Measurements from ENCODE around the gene INPP4B.

INPP4B gene

GRCh38 chr4:142386449-142386848, 459.7 kb downstream of the INPP4B start:
- H3K4me3 Mint-ChIP-seq: no peak overlapping the region

GRCh38 chr4:142383800-142384470, 462.2 kb downstream of the INPP4B start:
- H3K4me3 Mint-ChIP-seq: no peak overlapping the region

More at GRCh38 chr4:142386449-142386848, 459.7 kb downstream of the INPP4B start:
- DNase-seq: no peak
- Mint-ChIP-seq H3K9me3 (peaks cover 6% of the 10 kb centered on the region), H3K27me3 (no peaks in the 10 kb centered on the region), H3K27ac (no peak overlapping the region), H3K4me1 (peaks cover 52% of the 10 kb centered on the region), H3K36me3 (peaks cover 55% of the 10 kb centered on the region)
- CTCF ChIA-PET: interaction anchor here (1.2 kb wide), 1 partner anchor 19 kb away, joined by 3 read pairs; no protein-coding TSS in a partner anchor

GRCh38 chr4:142383354-142383753, 462.7 kb downstream of the INPP4B start:
- Mint-ChIP-seq H3K4me1 (peaks cover 56% of the 10 kb centered on the region), H3K36me3 (peaks cover 46% of the 10 kb centered on the region)

More at GRCh38 chr4:142383800-142384470, 462.2 kb downstream of the INPP4B start:
- CTCF ChIA-PET: interaction anchor here (0.9 to 2.2 kb wide), 6 partner anchors 8 to 27 kb away, joined by 3 to 5 read pairs (median 3); no protein-coding TSS in a partner anchor
- no peak for DNase-seq
- H3K4me1 Mint-ChIP-seq: peaks cover 55% of the 10 kb centered on the region
- peaks cover 3% of the 10 kb centered on the region for H3K9me3 Mint-ChIP-seq
- H3K27me3 Mint-ChIP-seq: no peaks in the 10 kb centered on the region
- H3K36me3 Mint-ChIP-seq: peaks cover 50% of the 10 kb centered on the region
- peak overlapping the region; percentile 11 for H3K27ac Mint-ChIP-seq

GRCh38 chr4:142380052-142380602, 466.0 kb downstream of the INPP4B start:
- CTCF ChIA-PET: interaction anchor here (1.1 to 2.0 kb wide), 2 partner anchors 27 kb away, joined by 3 to 8 read pairs; no protein-coding TSS in a partner anchor
- no peaks in the 10 kb centered on the region for H3K9me3 Mint-ChIP-seq
- no peak overlapping the region for H3K27ac Mint-ChIP-seq

More at GRCh38 chr4:142383354-142383753, 462.7 kb downstream of the INPP4B start:
- peak overlapping the region; percentile 4 for H3K27ac Mint-ChIP-seq
- H3K27me3 Mint-ChIP-seq: no peaks in the 10 kb centered on the region
- no peak for DNase-seq
- CTCF ChIA-PET: interaction anchor here (0.9 to 2.2 kb wide), 6 partner anchors 8 to 27 kb away, joined by 3 to 5 read pairs (median 3); no protein-coding TSS in a partner anchor
- H3K4me3 Mint-ChIP-seq: no peak overlapping the region
- H3K9me3 Mint-ChIP-seq: peaks cover 3% of the 10 kb centered on the region

GRCh38 chr4:142379277-142380051, 466.6 kb downstream of the INPP4B start:
- no peak for DNase-seq
- Mint-ChIP-seq H3K4me1 (peaks cover 69% of the 10 kb centered on the region), H3K4me3 (no peak overlapping the region), H3K9me3 (no peaks in the 10 kb centered on the region), H3K27ac (no peak overlapping the region), H3K36me3 (peaks cover 41% of the 10 kb centered on the region), H3K27me3 (no peaks in the 10 kb centered on the region)
- CTCF ChIA-PET: interaction anchor here (0.8 to 2.0 kb wide), 7 partner anchors 9 to 341 kb away, joined by 3 to 8 read pairs (median 4); no protein-coding TSS in a partner anchor

More at GRCh38 chr4:142380052-142380602, 466.0 kb downstream of the INPP4B start:
- Mint-ChIP-seq H3K27me3 (no peaks in the 10 kb centered on the region), H3K4me1 (peaks cover 70% of the 10 kb centered on the region), H3K4me3 (no peak overlapping the region), H3K36me3 (peaks cover 42% of the 10 kb centered on the region)
- no peak for DNase-seq

- no peak overlapping the region for H3K4me3 Mint-ChIP-seq
- peaks cover 34% of the 10 kb centered on the region for H3K36me3 Mint-ChIP-seq
- H3K9me3 Mint-ChIP-seq: no peaks in the 10 kb centered on the region
- H3K27ac Mint-ChIP-seq: peak overlapping the region; percentile 70
- no peak for DNase-seq
- H3K27me3 Mint-ChIP-seq: no peaks in the 10 kb centered on the region
- peaks cover 64% of the 10 kb centered on the region for H3K4me1 Mint-ChIP-seq
- CTCF ChIA-PET: interaction anchor here (0.8 to 2.0 kb wide), 8 partner anchors 10 to 342 kb away, joined by 3 to 8 read pairs (median 4); no protein-coding TSS in a partner anchor
These were observed 467.9 kb downstream of the INPP4B start for GRCh38 chr4:142378179-142378578.

- H3K4me1 Mint-ChIP-seq: peaks cover 65% of the 10 kb centered on the region
These were observed 468.6 kb downstream of the INPP4B start for GRCh38 chr4:142377342-142378091.

GRCh38 chr4:142376204-142376603, 469.9 kb downstream of the INPP4B start:
- H3K4me1 Mint-ChIP-seq: peaks cover 69% of the 10 kb centered on the region

More at GRCh38 chr4:142377342-142378091, 468.6 kb downstream of the INPP4B start:
- CTCF ChIA-PET: interaction anchor here (0.6 to 1.6 kb wide), 3 partner anchors 11 to 190 kb away, joined by 3 to 4 read pairs (median 4); no protein-coding TSS in a partner anchor
- Mint-ChIP-seq H3K36me3 (peaks cover 34% of the 10 kb centered on the region), H3K27ac (peak overlapping the region; percentile 74), H3K9me3 (no peaks in the 10 kb centered on the region), H3K4me3 (peak overlapping the region; percentile 36), H3K27me3 (no peaks in the 10 kb centered on the region)
- DNase-seq: no peak

GRCh38 chr4:142373610-142374009, 472.5 kb downstream of the INPP4B start:
- peaks cover 68% of the 10 kb centered on the region for H3K4me1 Mint-ChIP-seq
- peaks cover 47% of the 10 kb centered on the region for H3K36me3 Mint-ChIP-seq
- no peak for DNase-seq
- no peaks in the 10 kb centered on the region for H3K27me3 Mint-ChIP-seq
- CTCF ChIA-PET: interaction anchor here (1.0 to 2.2 kb wide), 2 partner anchors 17 to 33 kb away, joined by 3 to 7 read pairs; no protein-coding TSS in a partner anchor
- peaks cover 8% of the 10 kb centered on the region for H3K9me3 Mint-ChIP-seq
- H3K4me3 Mint-ChIP-seq: no peak overlapping the region
- no peak overlapping the region for H3K27ac Mint-ChIP-seq

More at GRCh38 chr4:142376204-142376603, 469.9 kb downstream of the INPP4B start:
- Mint-ChIP-seq H3K27me3 (no peaks in the 10 kb centered on the region), H3K27ac (no peak overlapping the region), H3K4me3 (no peak overlapping the region), H3K36me3 (peaks cover 40% of the 10 kb centered on the region), H3K9me3 (no peaks in the 10 kb centered on the region)
- CTCF ChIA-PET: interaction anchor here (0.9 to 1.6 kb wide), 3 partner anchors 19 to 28 kb away, joined by 3 read pairs; no protein-coding TSS in a partner anchor
- no peak for DNase-seq

- no peak overlapping the region for H3K4me3 Mint-ChIP-seq
- peak overlapping the region; percentile 26 for H3K27ac Mint-ChIP-seq
- peaks cover 44% of the 10 kb centered on the region for H3K36me3 Mint-ChIP-seq
- no peak for DNase-seq
- peaks cover 8% of the 10 kb centered on the region for H3K9me3 Mint-ChIP-seq
- H3K4me1 Mint-ChIP-seq: peaks cover 66% of the 10 kb centered on the region
- CTCF ChIA-PET: interaction anchor here (1.0 to 2.2 kb wide), 2 partner anchors 16 to 17 kb away, joined by 4 to 7 read pairs; no protein-coding TSS in a partner anchor
- H3K27me3 Mint-ChIP-seq: no peaks in the 10 kb centered on the region
These were observed 473.4 kb downstream of the INPP4B start for GRCh38 chr4:142372530-142373260.

- Mint-ChIP-seq H3K27ac (no peak overlapping the region), H3K4me3 (peak overlapping the region; percentile 16), H3K27me3 (no peaks in the 10 kb centered on the region), H3K36me3 (peaks cover 52% of the 10 kb centered on the region), H3K9me3 (peaks cover 8% of the 10 kb centered on the region), H3K4me1 (peaks cover 66% of the 10 kb centered on the region)
- CTCF ChIA-PET: no interaction called here
- DNase-seq: no peak
These were observed 477.0 kb downstream of the INPP4B start for GRCh38 chr4:142369141-142369540.

GRCh38 chr4:142367418-142368180, 478.5 kb downstream of the INPP4B start:
- CTCF ChIA-PET: interaction anchor here (1.1 to 1.3 kb wide), 3 partner anchors 11 to 18 kb away, joined by 3 to 4 read pairs (median 4); no protein-coding TSS in a partner anchor
- DNase-seq: no peak
- Mint-ChIP-seq H3K36me3 (peaks cover 59% of the 10 kb centered on the region), H3K9me3 (peaks cover 9% of the 10 kb centered on the region), H3K4me1 (peaks cover 64% of the 10 kb centered on the region), H3K27ac (peak overlapping the region; percentile 9), H3K27me3 (no peaks in the 10 kb centered on the region), H3K4me3 (no peak overlapping the region)
